ENCODE results near the gene NDUFS3. TPM values are rescaled to one million over a fixed set of nuclear protein-coding genes. Genes with fewer than 3 reads are reported as not detected.

The NDUFS3 gene
- total RNA-seq, 4 donors from 2014 or later: 52.0 to 73.8 (median 53.7) TPM

GRCh38 chr11:47569646-47570045 is 9.2 kb upstream of the NDUFS3 start:
- no peak for TF ChIP-seq CTCF (IDR thresholded peaks at IDR 0.05; ENCODE audit: low read depth)

- TF ChIP-seq CTCF (IDR thresholded peaks at IDR 0.05; ENCODE audit: low read depth): no peak
These were observed 8.1 kb upstream of the NDUFS3 start for GRCh38 chr11:47570651-47571356.

GRCh38 chr11:47571357-47571729 is 7.5 kb upstream of the NDUFS3 start:
- TF ChIP-seq CTCF (IDR thresholded peaks at IDR 0.05; ENCODE audit: low read depth): no peak

- no peak for TF ChIP-seq CTCF (IDR thresholded peaks at IDR 0.05; ENCODE audit: low read depth)
These were observed 7.0 kb upstream of the NDUFS3 start for GRCh38 chr11:47571895-47572294.

GRCh38 chr11:47572715-47573255 is 6.1 kb upstream of the NDUFS3 start:
- no peak for TF ChIP-seq CTCF (IDR thresholded peaks at IDR 0.05; ENCODE audit: low read depth)

GRCh38 chr11:47573321-47573720 is 5.6 kb upstream of the NDUFS3 start:
- TF ChIP-seq CTCF (IDR thresholded peaks at IDR 0.05; ENCODE audit: low read depth): no peak

GRCh38 chr11:47577460-47578041 is 1.3 kb upstream of the NDUFS3 start:
- TF ChIP-seq CTCF (IDR thresholded peaks at IDR 0.05; ENCODE audit: low read depth): no peak
